Superior temporal gyrus (tissue), 1 donor: ENCODE measurements around the gene KIN.
"Not testable (repeated sequence)": the region's sequence is repeated elsewhere in the genome, so short reads cannot be mapped to it uniquely, and the experiment has no call there.

Experiments used
- DNase-seq: peaks from one replicate; pipeline ENCODE4 v3.0.0-alpha.2; 2016; ENCODE audit errors: extremely low spot score

KIN gene

GRCh38 chr10:7794251-7795026 lies 6.6 kb upstream of the KIN start:
- DNase-seq: no peak

GRCh38 chr10:7792541-7792940 lies 4.7 kb upstream of the KIN start:
- DNase-seq: peak; percentile 80

GRCh38 chr10:7789390-7789789 lies 1.6 kb upstream of the KIN start:
- DNase-seq: no peak

- DNase-seq: no peak
Observed at GRCh38 chr10:7788639-7789286, 970 bp upstream of the KIN start.

GRCh38 chr10:7787150-7787856 lies 490 bp downstream of the KIN start:
- DNase-seq: no peak

- no peak for DNase-seq
Observed at GRCh38 chr10:7786430-7786829, 1.4 kb downstream of the KIN start.

GRCh38 chr10:7782194-7782593 lies 5.6 kb downstream of the KIN start:
- not testable (repeated sequence) for DNase-seq

GRCh38 chr10:7776777-7777176 lies 11.0 kb downstream of the KIN start:
- no peak for DNase-seq

GRCh38 chr10:7773845-7774801 lies 13.7 kb downstream of the KIN start:
- no peak for DNase-seq

GRCh38 chr10:7768417-7768816 lies 19.4 kb downstream of the KIN start:
- no peak for DNase-seq

- DNase-seq: no peak
Observed at GRCh38 chr10:7767209-7767608, 20.6 kb downstream of the KIN start.

GRCh38 chr10:7766241-7766640 lies 21.6 kb downstream of the KIN start:
- DNase-seq: no peak

GRCh38 chr10:7763929-7764328 lies 23.9 kb downstream of the KIN start:
- DNase-seq: no peak

- peak; percentile 28 for DNase-seq
Observed at GRCh38 chr10:7756360-7756992, 31.3 kb downstream of the KIN start.

- no peak for DNase-seq
Observed at GRCh38 chr10:7755103-7755502, 32.7 kb downstream of the KIN start.

- DNase-seq: no peak
Observed at GRCh38 chr10:7752251-7752650, 35.5 kb downstream of the KIN start.

- no peak for DNase-seq
Observed at GRCh38 chr10:7750222-7750621, 37.6 kb downstream of the KIN start.

- not testable (repeated sequence) for DNase-seq
Observed at GRCh38 chr10:7748637-7749036, 39.2 kb downstream of the KIN start.

GRCh38 chr10:7744307-7744706 lies 43.5 kb downstream of the KIN start:
- no peak for DNase-seq

- DNase-seq: no peak
Observed at GRCh38 chr10:7738536-7739407, 49.0 kb downstream of the KIN start.
